ENCODE measurements around the gene CACNA1A.

DNA sequence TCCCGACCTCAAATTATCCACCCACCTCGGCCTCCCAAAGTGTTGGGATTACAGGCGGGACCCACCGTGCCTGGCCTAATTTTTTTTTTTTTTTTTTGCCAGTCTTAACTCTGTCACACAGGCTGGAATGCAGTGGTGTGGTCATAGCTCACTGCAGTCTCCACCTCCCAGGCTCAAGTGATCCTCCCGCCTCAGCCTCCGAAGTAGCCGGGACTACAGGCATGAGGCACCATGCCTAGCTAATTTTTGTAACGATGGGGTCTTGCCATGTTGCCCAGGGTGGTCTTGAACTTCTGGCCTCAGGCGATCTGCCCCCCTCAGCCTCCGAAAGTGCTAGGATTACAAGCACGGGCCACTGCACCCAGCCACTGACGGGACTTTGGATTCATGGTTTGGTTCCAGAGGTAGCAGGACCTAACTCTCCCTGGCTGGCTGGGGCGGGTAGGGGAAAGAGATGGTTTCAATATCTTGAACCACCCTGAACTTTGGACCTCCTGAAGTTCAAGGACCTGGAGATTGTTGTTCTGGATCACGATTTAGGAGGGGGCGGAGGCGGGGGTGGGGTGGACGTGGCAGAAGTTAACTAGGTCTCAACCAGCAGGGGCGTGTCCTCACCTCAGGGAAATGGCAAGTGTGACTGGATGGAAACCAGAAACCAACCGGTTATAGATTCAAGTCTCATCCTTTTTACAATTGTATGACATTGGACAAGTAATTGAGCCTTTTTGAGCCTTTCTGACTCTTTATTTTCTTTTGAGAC, 315.3 kb downstream of the CACNA1A start:
- TF ChIP-seq, protein P1, sequence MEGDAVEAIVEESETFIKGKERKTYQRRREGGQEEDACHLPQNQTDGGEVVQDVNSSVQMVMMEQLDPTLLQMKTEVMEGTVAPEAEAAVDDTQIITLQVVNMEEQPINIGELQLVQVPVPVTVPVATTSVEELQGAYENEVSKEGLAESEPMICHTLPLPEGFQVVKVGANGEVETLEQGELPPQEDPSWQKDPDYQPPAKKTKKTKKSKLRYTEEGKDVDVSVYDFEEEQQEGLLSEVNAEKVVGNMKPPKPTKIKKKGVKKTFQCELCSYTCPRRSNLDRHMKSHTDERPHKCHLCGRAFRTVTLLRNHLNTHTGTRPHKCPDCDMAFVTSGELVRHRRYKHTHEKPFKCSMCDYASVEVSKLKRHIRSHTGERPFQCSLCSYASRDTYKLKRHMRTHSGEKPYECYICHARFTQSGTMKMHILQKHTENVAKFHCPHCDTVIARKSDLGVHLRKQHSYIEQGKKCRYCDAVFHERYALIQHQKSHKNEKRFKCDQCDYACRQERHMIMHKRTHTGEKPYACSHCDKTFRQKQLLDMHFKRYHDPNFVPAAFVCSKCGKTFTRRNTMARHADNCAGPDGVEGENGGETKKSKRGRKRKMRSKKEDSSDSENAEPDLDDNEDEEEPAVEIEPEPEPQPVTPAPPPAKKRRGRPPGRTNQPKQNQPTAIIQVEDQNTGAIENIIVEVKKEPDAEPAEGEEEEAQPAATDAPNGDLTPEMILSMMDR (IDR thresholded peaks at IDR 0.05; ENCODE audit: low read length) = no peak
- TF ChIP-seq EZH2 (optimal IDR thresholded peaks at IDR 0.05; ENCODE audit: low read depth, low read length) = no peak

Data from MM.1S (cell line).